Measurements from ENCODE around the gene CDC42BPA. TPM values are rescaled to one million over a fixed set of nuclear protein-coding genes. Genes with fewer than 3 reads are reported as not detected.

CDC42BPA gene
- total and polyA plus RNA-seq, 2 of the 13 experiments (the other 11 are each of a cell fraction or from before 2014, with no cell fraction given) = 6.5 to 16.0 TPM

GRCh38 chr1:227227761-227228160 lies 90.5 kb downstream of the CDC42BPA start (continued):
- TF ChIP-seq REST (IDR thresholded peaks at IDR 0.05; ENCODE audit: borderline replicate concordance in 1 of 2, low read depth in 1 of 2, low read length in 2 of 2) (no peak), SNAPC4 (CRISPR knock-in tag; IDR thresholded peaks at IDR 0.05) (no peak), CBX5 (CRISPR knock-in tag; IDR thresholded peaks at IDR 0.05; ENCODE audit: borderline replicate concordance) (no peak), TRIM22 (IDR thresholded peaks at IDR 0.05) (no peak)
